HG02852 (cell line): Measurements from ENCODE around the gene SLC26A5.

ENCODE experiments used
- ATAC-seq: cut with Tn5 transposase; IDR thresholded peaks from one replicate; pipeline ENCODE4 v1.9.1; 2021; ENCODE audit warnings: mild to moderate bottlenecking, moderate library complexity; ENCODE audit not compliant: unreplicated experiment

Gene SLC26A5

GRCh38 chr7:103348959-103349358, 97.0 kb downstream of the SLC26A5 start:
- no peak for ATAC-seq

- ATAC-seq, result no peak
Observed at GRCh38 chr7:103348452-103348851, 97.6 kb downstream of the SLC26A5 start.

- peak; percentile 69 for ATAC-seq
Observed at GRCh38 chr7:103347507-103348267, 98.3 kb downstream of the SLC26A5 start, which contains the start of gene PSMC2. PSMC2 (plus strand) TSS chr7:103347643; CDS start chr7:103347712, 69 bp downstream.

GRCh38 chr7:103346396-103346795, 99.6 kb downstream of the SLC26A5 start:
- ATAC-seq, result no peak

- peak; percentile 81 for ATAC-seq
Observed at GRCh38 chr7:103344453-103345149, 101.4 kb downstream of the SLC26A5 start, which contains the start of gene DNAJC2. DNAJC2 (minus strand) TSS chr7:103344767; CDS start chr7:103344622, 145 bp downstream.

GRCh38 chr7:103343758-103344452, 102.1 kb downstream of the SLC26A5 start:
- ATAC-seq, result peak; percentile 16

GRCh38 chr7:103343332-103343731, 102.7 kb downstream of the SLC26A5 start:
- ATAC-seq, result no peak

- no peak for ATAC-seq
Observed at GRCh38 chr7:103341466-103341865, 104.5 kb downstream of the SLC26A5 start.

- ATAC-seq, result no peak
Observed at GRCh38 chr7:103338864-103339263, 107.1 kb downstream of the SLC26A5 start.

- ATAC-seq, result no peak
Observed at GRCh38 chr7:103336761-103337160, 109.2 kb downstream of the SLC26A5 start.

GRCh38 chr7:103325744-103326143, 120.3 kb downstream of the SLC26A5 start:
- ATAC-seq, result no peak
